Uterus (tissue), 4 donors: ENCODE results near the gene GALNT13. TPM values are rescaled to one million over a fixed set of nuclear protein-coding genes. Genes with fewer than 3 reads are reported as not detected.

Experiments
- DNase-seq, 2 donors: peaks; one replicate each; pipeline ENCODE4 v3.0.0-alpha.2; 2019 to 2020
- H3K27ac ChIP-seq, 2 donors: fragments of 200-600 bp; sonication (generic); 1 replicate in 1 of 2; 2 replicates in 1 of 2; pipeline ENCODE4 v1.5.1; 2016 to 2018
- H3K27me3 ChIP-seq, 2 donors: fragments of 200-600 bp; sonication (generic); one replicate each; pipeline ENCODE4 v1.5.1; 2018 to 2019; ENCODE audit warnings: control low read depth in 1 of 2
- H3K36me3 ChIP-seq, 2 donors: fragments of 200-600 bp; sonication (generic); one replicate each; pipeline ENCODE4 v1.5.1; 2019; ENCODE audit warnings: control low read depth in 1 of 2
- H3K4me1 ChIP-seq, 2 donors: fragments of 200-600 bp; sonication (generic); one replicate each; pipeline ENCODE4 v1.5.1; 2018 to 2019; ENCODE audit warnings: control low read depth in 1 of 2
- H3K4me3 ChIP-seq, 2 donors: fragments of 200-600 bp; sonication (generic); 1 replicate in 1 of 2; 2 replicates in 1 of 2; pipeline ENCODE4 v1.5.1; 2018 to 2019; ENCODE audit warnings: mild to moderate bottlenecking in 1 of 2
- H3K9me3 ChIP-seq, 2 donors: fragments of 200-600 bp; sonication (generic); one replicate each; pipeline ENCODE4 v1.5.1; 2019; ENCODE audit warnings: control low read depth in 1 of 2
- POLR2A ChIP-seq, 2 donors: fragments of 450-650 bp; IDR thresholded peaks; one replicate each; pipeline ENCODE4 v1.6.1; 2016; ENCODE audit warnings: antibody characterized with exemption in 2 of 2, mild to moderate bottlenecking in 1 of 2, moderate library complexity in 1 of 2
- intact Hi-C: fragments of 100-400 bp; cut with DNase I; formaldehyde crosslinking; loops from one replicate; pipeline ENCODE4 v1.15.1; 2023; ENCODE audit warnings: low total_unique reads
- total RNA-seq, 4 donors: library from RNA; depleted of rRNA in 3 of 4; stranded (reverse); fragments of >200 nt in 3 of 4; gene quantifications; one replicate each; pipeline versions ENCODE4 v1.1.0 to v1.2.4, GENCODE V29; 2014 to 2023
- TF ChIP-seq, protein P1 (sequence below), 4 experiments: fragments of 200-600 bp in 2 of 4; fragments of 450-650 bp in 2 of 4; sonication (generic) in 2 of 4; IDR thresholded peaks; one replicate each; pipeline ENCODE4 v1.5.1; 2016 to 2019; ENCODE audit warnings: antibody characterized with exemption in 4 of 4, mild to moderate bottlenecking in 2 of 4, moderate library complexity in 1 of 4
- donor health status: DM: yes; HTN: yes; CAD: no.

GALNT13 gene
- total RNA-seq, 4 donors from 2014 or later, result 0.29 to 16.5 (median 4.1) TPM; not detected in 1

DNA sequence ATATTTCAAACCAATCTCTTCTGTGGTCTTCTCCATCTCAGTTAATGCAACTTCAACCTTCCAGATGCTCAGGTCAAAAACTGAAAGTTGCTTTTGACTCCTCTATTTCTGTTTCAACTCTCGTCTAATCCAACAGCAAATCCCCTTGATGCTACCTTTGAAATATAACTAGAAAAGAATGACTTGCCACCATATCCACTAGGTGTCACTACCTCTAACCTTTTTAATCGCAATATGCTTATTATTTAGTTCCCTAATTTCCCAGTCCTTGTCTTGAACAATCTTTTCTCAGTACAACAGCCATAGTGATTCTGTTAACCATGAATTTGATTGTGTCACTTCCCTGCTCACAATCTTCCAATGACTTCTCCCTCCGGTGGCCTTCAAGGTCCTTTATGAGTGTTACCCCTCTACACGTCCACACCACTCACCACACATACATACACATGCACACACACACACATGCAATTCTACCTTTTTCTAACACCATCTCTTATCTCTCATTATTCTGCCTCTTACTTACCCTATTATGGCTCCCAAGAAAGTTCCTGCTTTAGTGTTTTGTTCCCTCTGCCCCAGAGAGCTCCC lies 581.3 kb downstream of the GALNT13 start:
- no peak for TF ChIP-seq POLR2A (IDR thresholded peaks at IDR 0.05)
- TF ChIP-seq, protein P1, sequence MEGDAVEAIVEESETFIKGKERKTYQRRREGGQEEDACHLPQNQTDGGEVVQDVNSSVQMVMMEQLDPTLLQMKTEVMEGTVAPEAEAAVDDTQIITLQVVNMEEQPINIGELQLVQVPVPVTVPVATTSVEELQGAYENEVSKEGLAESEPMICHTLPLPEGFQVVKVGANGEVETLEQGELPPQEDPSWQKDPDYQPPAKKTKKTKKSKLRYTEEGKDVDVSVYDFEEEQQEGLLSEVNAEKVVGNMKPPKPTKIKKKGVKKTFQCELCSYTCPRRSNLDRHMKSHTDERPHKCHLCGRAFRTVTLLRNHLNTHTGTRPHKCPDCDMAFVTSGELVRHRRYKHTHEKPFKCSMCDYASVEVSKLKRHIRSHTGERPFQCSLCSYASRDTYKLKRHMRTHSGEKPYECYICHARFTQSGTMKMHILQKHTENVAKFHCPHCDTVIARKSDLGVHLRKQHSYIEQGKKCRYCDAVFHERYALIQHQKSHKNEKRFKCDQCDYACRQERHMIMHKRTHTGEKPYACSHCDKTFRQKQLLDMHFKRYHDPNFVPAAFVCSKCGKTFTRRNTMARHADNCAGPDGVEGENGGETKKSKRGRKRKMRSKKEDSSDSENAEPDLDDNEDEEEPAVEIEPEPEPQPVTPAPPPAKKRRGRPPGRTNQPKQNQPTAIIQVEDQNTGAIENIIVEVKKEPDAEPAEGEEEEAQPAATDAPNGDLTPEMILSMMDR (IDR thresholded peaks at IDR 0.05), result no peak
- no peaks in the 10 kb centered on the region for H3K36me3 ChIP-seq
- no peak for DNase-seq
- no peaks in the 10 kb centered on the region for H3K9me3 ChIP-seq
- intact Hi-C loops, result no loop called here
- H3K4me3 ChIP-seq, result no peak overlapping the region
- no peaks in the 10 kb centered on the region for H3K27me3 ChIP-seq
- H3K4me1 ChIP-seq, result no peaks in the 10 kb centered on the region
- no peak overlapping the region for H3K27ac ChIP-seq

DNA sequence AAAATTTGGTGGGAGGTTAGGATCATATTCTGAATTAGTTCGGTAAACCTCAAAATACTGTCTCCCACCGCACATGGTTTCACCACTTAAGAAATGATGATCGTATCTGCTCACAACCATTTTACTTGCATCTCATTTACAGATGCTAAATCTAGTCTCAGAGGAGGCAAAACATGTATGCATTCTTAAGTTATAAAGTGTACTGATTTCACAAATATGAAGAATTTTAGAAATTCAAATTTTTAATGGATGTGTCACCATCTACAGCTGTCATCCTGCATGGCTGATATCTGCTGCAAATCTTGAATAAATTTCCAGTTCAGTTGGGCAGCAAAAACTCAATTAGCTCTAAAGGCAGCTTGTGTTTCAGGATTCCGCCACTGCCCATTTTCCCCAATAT lies 583.4 kb downstream of the GALNT13 start:
- intact Hi-C loops, result no loop called here
- TF ChIP-seq POLR2A (IDR thresholded peaks at IDR 0.05), result no peak
- peak overlapping the region in 1 of 2 donors; percentile 33 for H3K4me3 ChIP-seq
- H3K27me3 ChIP-seq, result no peaks in the 10 kb centered on the region
- DNase-seq, result no peak
- no peaks in the 10 kb centered on the region for H3K4me1 ChIP-seq
- H3K9me3 ChIP-seq, result no peaks in the 10 kb centered on the region
- no peak overlapping the region for H3K27ac ChIP-seq
- no peaks in the 10 kb centered on the region for H3K36me3 ChIP-seq

DNA sequence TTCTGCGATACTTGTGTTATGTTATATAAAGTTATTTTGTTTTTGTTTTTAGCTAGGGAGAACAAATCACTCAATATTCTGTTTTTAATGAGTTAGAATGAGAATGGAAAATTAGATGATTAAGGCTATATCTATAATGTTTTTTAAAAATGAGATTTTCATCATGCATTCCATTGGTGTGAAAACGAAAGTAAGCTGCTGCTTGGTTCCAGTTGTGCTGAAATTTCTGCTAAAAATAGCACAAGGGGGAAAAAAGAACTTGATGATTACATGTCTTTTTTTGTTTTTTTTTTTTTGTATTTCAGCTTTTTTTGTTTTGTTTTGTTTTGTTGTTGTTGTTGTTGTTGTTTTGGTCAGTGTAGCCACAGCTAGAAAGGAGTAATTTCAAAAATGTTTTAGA lies 584.1 kb downstream of the GALNT13 start:
- H3K36me3 ChIP-seq, result no peaks in the 10 kb centered on the region
- no peak for DNase-seq
- H3K9me3 ChIP-seq, result no peaks in the 10 kb centered on the region
- H3K27me3 ChIP-seq, result no peaks in the 10 kb centered on the region
- no peak for TF ChIP-seq POLR2A (IDR thresholded peaks at IDR 0.05)
- TF ChIP-seq, protein P1 (IDR thresholded peaks at IDR 0.05), result no peak
- H3K4me1 ChIP-seq, result no peaks in the 10 kb centered on the region
- intact Hi-C loops, result no loop called here
- H3K27ac ChIP-seq, result no peak overlapping the region
- peak overlapping the region; percentile 16 to 33 for H3K4me3 ChIP-seq

DNA sequence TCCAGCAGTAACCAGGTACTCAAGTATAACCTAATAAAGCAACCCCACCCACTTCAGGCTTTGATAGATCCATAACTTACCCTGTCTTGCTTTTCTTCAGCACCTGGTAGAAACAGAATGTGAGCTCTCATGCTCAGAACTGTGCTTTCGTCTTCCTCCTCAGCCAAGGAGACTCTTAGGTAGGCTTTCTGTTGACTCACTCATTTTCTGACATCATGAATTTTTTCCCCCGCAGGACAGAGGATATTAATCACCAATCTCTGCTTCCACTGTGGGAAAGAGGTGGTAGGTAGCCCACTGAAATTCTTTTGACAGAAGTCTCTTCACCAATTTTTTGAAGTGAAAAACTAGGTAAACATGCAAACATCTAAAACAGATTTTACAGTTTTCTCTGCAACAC lies 585.6 kb downstream of the GALNT13 start:
- Histone ChIP-seq H3K36me3 (no peaks in the 10 kb centered on the region), H3K27me3 (no peaks in the 10 kb centered on the region), H3K27ac (no peak overlapping the region), H3K4me1 (no peaks in the 10 kb centered on the region), H3K9me3 (no peaks in the 10 kb centered on the region), H3K4me3 (no peak overlapping the region)
- TF ChIP-seq POLR2A (IDR thresholded peaks at IDR 0.05), result no peak
- TF ChIP-seq, protein P1 (IDR thresholded peaks at IDR 0.05), result no peak
- DNase-seq, result no peak
- intact Hi-C loops, result no loop called here

DNA sequence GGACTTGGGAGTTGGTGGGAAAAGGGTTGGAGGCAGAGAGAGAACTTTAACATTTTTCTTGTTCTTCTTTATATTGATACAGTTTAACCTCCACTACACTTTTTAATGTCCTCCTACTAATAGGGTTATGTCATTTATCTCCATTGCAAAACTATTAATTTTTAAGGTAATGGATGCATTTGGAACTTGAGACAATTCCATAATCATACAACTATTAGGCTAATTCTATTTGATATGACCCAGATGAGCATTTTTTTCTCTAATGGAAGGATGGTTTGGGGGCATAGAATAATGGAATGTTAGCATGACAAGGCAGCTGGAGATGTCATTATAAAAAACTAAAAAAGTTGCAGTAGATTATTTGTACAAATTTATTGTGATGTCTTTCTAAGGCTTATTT lies 587.6 kb downstream of the GALNT13 start:
- intact Hi-C loops, result no loop called here

More for the DNA sequence above, 587.6 kb downstream of the GALNT13 start:
- H3K27me3 ChIP-seq, result no peaks in the 10 kb centered on the region
- H3K4me3 ChIP-seq, result no peak overlapping the region
- DNase-seq, result no peak
- H3K9me3 ChIP-seq, result no peaks in the 10 kb centered on the region
- H3K27ac ChIP-seq, result no peak overlapping the region
- no peaks in the 10 kb centered on the region for H3K4me1 ChIP-seq
- TF ChIP-seq POLR2A (IDR thresholded peaks at IDR 0.05), result no peak
- TF ChIP-seq, protein P1 (IDR thresholded peaks at IDR 0.05), result no peak
- H3K36me3 ChIP-seq, result no peaks in the 10 kb centered on the region
